Loucy (cell line): ENCODE measurements around the gene IL21R.

Experiments
- CTCF ChIP-seq: fragments of 200-600 bp; sonication (generic); conservative IDR thresholded peaks from 2 replicates; pipeline ENCODE4 v1.5.1; 2014; ENCODE audit warnings: mild to moderate bottlenecking, antibody characterized with exemption, low read length
- EZH2phosphoT487 ChIP-seq: fragments of 200-600 bp; IDR thresholded peaks from 2 replicates; pipeline ENCODE4 v1.6.1; 2018; ENCODE audit warnings: antibody characterized with exemption, mild to moderate bottlenecking, moderate library complexity, borderline replicate concordance

- TF ChIP-seq CTCF (no peak), EZH2phosphoT487 (no peak)
Measured at GRCh38 chr16:27475561-27475960, 73.6 kb downstream of the IL21R start.
